ENCODE measurements around the gene PRR20G.

The PRR20G gene

DNA sequence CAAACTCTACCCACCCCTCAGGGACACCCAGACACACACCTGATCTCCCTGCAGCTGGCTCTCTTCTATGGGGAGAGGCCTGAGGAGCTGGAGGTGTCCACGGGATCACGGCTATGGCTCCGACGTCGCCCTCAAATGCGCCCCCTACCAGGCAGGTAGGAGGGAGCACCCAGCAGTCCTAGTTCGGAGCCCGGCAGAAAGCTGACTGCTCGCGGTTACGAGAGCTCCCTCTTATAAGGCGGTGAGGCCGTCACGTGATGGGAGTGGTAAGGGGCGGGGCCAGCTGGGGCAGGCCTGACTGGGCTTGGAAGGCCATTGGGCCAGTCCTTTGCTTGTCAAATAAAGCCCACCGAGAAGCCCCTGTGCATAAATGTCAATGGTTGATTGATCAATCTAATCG, at the start of gene PRR20G:
PRR20G (minus strand) TSS at position 207 of the 400 bp plus-strand sequence. CDS start 681 bp downstream, outside the sequence.
- TF ChIP-seq SNAI2 (CRISPR knock-in tag; IDR thresholded peaks at IDR 0.05), result no peak
- no peak for TF ChIP-seq CSDC2 (CRISPR knock-in tag; IDR thresholded peaks at IDR 0.05)
- TF ChIP-seq RARB (CRISPR knock-in tag; IDR thresholded peaks at IDR 0.05), result no peak
- no peak for TF ChIP-seq ISL1 (CRISPR knock-in tag; IDR thresholded peaks at IDR 0.05)
- TF ChIP-seq ZNF565 (CRISPR knock-in tag; conservative IDR thresholded peaks at IDR 0.05; ENCODE audit: low read depth), result no peak
- TF ChIP-seq CSRNP3 (CRISPR knock-in tag; IDR thresholded peaks at IDR 0.05), result no peak
- TF ChIP-seq ESRRG (CRISPR knock-in tag; IDR thresholded peaks at IDR 0.05), result no peak
- TF ChIP-seq TSHZ2 (CRISPR knock-in tag; IDR thresholded peaks at IDR 0.05), result no peak
- TF ChIP-seq ZFP30 (CRISPR knock-in tag; IDR thresholded peaks at IDR 0.05), result no peak
- TF ChIP-seq BACH2 (CRISPR knock-in tag; IDR thresholded peaks at IDR 0.05; ENCODE audit: borderline replicate concordance), result no peak
- no peak for TF ChIP-seq ZC3H10 (CRISPR knock-in tag; IDR thresholded peaks at IDR 0.05)
- no peak for TF ChIP-seq ZNF8 (CRISPR knock-in tag; IDR thresholded peaks at IDR 0.05)
- no peak for TF ChIP-seq PPARA (CRISPR knock-in tag; IDR thresholded peaks at IDR 0.05; ENCODE audit: borderline replicate concordance)
- TF ChIP-seq TCF4 (CRISPR knock-in tag; IDR thresholded peaks at IDR 0.05; ENCODE audit: borderline replicate concordance), result no peak
- no peak for TF ChIP-seq TOX (CRISPR knock-in tag; IDR thresholded peaks at IDR 0.05; ENCODE audit: borderline replicate concordance)
- TF ChIP-seq ZNF70 (CRISPR knock-in tag; IDR thresholded peaks at IDR 0.05), result no peak
- ATAC-seq, result no peak

DNA sequence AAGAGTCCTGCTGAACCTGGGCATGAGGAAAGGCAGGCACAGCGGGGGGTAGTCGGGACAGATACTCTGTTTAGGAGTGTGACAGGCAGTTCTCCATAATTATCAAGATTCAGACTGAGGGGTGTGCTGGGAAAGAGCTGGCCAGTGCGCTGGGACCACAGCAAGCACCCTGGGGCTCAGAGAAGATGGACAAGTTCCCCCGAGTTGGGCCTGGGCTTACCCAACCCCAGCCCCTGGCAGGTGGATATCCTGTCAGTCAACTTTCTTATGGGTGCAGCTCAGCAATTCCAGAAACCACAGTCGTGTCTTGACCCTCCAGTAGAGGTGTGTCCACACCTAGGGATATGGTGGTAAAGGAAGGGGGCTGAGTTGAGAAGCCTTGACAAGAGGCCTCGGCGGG, 49.2 kb upstream of the PRR20G start:
- no peak for TF ChIP-seq ZC3H10 (CRISPR knock-in tag; IDR thresholded peaks at IDR 0.05)
- no peak for TF ChIP-seq CSRNP3 (CRISPR knock-in tag; IDR thresholded peaks at IDR 0.05)
- TF ChIP-seq TSHZ2 (CRISPR knock-in tag; IDR thresholded peaks at IDR 0.05), result no peak
- ATAC-seq, result no peak

GRCh38 chr3:127336101-127336500, 48.3 kb upstream of the PRR20G start:
- TF ChIP-seq ZFP30 (CRISPR knock-in tag; IDR thresholded peaks at IDR 0.05) (no peak), CSRNP3 (CRISPR knock-in tag; IDR thresholded peaks at IDR 0.05) (no peak), ARNTL (CRISPR knock-in tag; IDR thresholded peaks at IDR 0.05; ENCODE audit: borderline replicate concordance, low read depth) (no peak), BACH2 (CRISPR knock-in tag; IDR thresholded peaks at IDR 0.05; ENCODE audit: borderline replicate concordance) (no peak), ZNF70 (CRISPR knock-in tag; IDR thresholded peaks at IDR 0.05) (no peak)
- TF ChIP-seq, protein P1, sequence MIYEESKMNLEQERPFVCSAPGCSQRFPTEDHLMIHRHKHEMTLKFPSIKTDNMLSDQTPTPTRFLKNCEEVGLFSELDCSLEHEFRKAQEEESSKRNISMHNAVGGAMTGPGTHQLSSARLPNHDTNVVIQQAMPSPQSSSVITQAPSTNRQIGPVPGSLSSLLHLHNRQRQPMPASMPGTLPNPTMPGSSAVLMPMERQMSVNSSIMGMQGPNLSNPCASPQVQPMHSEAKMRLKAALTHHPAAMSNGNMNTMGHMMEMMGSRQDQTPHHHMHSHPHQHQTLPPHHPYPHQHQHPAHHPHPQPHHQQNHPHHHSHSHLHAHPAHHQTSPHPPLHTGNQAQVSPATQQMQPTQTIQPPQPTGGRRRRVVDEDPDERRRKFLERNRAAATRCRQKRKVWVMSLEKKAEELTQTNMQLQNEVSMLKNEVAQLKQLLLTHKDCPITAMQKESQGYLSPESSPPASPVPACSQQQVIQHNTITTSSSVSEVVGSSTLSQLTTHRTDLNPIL (CRISPR knock-in tag; IDR thresholded peaks at IDR 0.05; ENCODE audit: low read depth), result no peak
- no peak for ATAC-seq

All from SK-N-SH treated with all-trans-retinoic acid at 6 μM for 48 hours (cell line).